ENCODE measurements around the gene LRCH1.

LRCH1 gene

DNA sequence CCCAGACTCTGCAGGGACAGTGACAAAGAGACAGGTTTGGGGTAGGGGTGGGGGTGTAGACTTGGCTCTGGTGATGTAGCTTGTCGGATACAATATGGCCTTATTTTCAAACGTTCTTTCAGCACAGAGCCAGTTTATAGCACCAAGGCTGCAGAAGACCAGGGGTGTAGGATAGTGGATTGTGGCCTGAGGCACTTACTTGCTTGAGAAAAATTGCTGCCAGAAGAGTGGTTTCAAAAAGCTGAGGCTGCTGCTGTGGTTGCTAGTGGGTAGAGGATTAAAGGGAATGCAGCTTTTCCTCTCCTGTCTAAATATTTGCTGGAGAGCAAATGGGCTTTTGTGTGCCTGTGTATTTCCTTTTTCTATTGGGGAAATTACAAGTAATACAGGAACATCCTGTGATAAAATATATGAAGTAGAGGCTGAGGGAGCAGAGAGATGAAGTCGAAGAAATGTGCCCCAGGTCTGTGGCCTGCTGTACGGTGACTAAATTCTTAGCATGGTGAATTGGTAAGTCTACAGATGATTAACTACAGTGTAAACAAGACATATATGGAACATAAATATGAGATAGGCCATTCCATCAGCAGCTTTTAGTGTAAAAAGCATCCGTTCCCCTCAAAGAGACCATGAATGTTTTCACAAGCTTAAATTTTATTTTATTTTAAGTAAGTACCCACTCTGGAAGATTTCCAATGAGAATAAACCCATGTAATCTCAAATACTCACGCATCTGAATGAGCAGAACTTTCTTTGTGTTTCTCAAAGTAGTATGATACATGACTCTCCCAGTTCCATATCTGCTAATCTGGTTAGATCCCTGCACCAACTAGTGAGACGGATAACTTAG is 112.9 kb downstream of the LRCH1 start:
- TF ChIP-seq, protein P1, sequence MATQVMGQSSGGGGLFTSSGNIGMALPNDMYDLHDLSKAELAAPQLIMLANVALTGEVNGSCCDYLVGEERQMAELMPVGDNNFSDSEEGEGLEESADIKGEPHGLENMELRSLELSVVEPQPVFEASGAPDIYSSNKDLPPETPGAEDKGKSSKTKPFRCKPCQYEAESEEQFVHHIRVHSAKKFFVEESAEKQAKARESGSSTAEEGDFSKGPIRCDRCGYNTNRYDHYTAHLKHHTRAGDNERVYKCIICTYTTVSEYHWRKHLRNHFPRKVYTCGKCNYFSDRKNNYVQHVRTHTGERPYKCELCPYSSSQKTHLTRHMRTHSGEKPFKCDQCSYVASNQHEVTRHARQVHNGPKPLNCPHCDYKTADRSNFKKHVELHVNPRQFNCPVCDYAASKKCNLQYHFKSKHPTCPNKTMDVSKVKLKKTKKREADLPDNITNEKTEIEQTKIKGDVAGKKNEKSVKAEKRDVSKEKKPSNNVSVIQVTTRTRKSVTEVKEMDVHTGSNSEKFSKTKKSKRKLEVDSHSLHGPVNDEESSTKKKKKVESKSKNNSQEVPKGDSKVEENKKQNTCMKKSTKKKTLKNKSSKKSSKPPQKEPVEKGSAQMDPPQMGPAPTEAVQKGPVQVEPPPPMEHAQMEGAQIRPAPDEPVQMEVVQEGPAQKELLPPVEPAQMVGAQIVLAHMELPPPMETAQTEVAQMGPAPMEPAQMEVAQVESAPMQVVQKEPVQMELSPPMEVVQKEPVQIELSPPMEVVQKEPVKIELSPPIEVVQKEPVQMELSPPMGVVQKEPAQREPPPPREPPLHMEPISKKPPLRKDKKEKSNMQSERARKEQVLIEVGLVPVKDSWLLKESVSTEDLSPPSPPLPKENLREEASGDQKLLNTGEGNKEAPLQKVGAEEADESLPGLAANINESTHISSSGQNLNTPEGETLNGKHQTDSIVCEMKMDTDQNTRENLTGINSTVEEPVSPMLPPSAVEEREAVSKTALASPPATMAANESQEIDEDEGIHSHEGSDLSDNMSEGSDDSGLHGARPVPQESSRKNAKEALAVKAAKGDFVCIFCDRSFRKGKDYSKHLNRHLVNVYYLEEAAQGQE (IDR thresholded peaks at IDR 0.05; ENCODE audit: low read depth), result no peak
- TF ChIP-seq YY1 (IDR thresholded peaks at IDR 0.05; ENCODE audit: low read depth), result no peak
- TF ChIP-seq TCF12 (IDR thresholded peaks at IDR 0.05; ENCODE audit: low read depth), result no peak
- TF ChIP-seq CREB1 (IDR thresholded peaks at IDR 0.05; ENCODE audit: low read depth), result no peak

DNA sequence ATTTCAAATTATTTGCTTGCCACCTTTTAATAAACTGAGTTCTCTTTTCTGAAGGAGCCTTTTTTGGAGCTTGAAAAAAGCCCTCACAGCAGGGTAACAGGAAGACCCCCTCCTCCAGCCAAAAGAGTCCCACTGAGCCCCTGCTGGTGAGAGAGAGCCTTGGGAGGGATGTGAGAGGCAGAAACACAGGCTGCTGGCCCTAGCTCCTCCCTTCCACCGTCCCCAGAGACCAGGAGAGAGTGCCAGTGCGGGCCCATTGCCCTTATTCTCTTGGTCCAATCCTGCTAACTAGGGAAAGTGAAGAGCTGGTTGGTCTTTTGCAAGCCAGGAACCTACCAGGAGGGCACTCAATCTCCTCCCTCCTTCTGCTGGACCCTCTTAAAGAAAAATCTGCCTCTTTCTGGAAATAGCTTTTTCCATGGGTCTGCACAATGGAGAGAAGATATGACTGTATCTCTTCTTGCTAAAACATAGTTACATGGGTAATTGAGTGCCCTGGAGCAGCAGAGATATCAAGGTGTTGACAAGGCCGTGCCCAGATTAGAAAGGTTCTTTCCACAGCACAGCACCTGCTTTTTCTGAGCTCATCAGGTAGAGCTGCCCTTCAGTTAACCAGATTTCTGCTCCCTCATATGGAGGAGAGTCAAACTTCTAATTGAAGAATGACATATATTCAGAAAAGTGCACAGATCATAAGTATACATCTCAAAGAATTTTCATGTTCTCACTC is 113.9 kb downstream of the LRCH1 start:
- TF ChIP-seq NFIC (IDR thresholded peaks at IDR 0.05) (no peak), TCF12 (IDR thresholded peaks at IDR 0.05; ENCODE audit: low read depth) (no peak), FOXM1 (IDR thresholded peaks at IDR 0.05; ENCODE audit: borderline replicate concordance, low read depth) (no peak), EGR1 (IDR thresholded peaks at IDR 0.05) (no peak), CREB1 (IDR thresholded peaks at IDR 0.05; ENCODE audit: low read depth) (no peak), EP300 (IDR thresholded peaks at IDR 0.05; ENCODE audit: borderline replicate concordance) (no peak), CEBPB (IDR thresholded peaks at IDR 0.05) (no peak), RAD21 (IDR thresholded peaks at IDR 0.05; ENCODE audit: low read depth) (no peak), ZBTB7A (IDR thresholded peaks at IDR 0.05; ENCODE audit: low read depth) (no peak), TEAD4 (IDR thresholded peaks at IDR 0.05) (no peak), YY1 (IDR thresholded peaks at IDR 0.05; ENCODE audit: low read depth) (no peak), TAF1 (IDR thresholded peaks at IDR 0.05; ENCODE audit: low read depth) (no peak)
- TF ChIP-seq, protein P2, sequence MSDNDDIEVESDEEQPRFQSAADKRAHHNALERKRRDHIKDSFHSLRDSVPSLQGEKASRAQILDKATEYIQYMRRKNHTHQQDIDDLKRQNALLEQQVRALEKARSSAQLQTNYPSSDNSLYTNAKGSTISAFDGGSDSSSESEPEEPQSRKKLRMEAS (IDR thresholded peaks at IDR 0.05), result no peak
- TF ChIP-seq, protein P3, sequence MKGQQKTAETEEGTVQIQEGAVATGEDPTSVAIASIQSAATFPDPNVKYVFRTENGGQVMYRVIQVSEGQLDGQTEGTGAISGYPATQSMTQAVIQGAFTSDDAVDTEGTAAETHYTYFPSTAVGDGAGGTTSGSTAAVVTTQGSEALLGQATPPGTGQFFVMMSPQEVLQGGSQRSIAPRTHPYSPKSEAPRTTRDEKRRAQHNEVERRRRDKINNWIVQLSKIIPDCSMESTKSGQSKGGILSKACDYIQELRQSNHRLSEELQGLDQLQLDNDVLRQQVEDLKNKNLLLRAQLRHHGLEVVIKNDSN (IDR thresholded peaks at IDR 0.05), result no peak
- TF ChIP-seq, protein P1 (IDR thresholded peaks at IDR 0.05; ENCODE audit: low read depth), result no peak

DNA sequence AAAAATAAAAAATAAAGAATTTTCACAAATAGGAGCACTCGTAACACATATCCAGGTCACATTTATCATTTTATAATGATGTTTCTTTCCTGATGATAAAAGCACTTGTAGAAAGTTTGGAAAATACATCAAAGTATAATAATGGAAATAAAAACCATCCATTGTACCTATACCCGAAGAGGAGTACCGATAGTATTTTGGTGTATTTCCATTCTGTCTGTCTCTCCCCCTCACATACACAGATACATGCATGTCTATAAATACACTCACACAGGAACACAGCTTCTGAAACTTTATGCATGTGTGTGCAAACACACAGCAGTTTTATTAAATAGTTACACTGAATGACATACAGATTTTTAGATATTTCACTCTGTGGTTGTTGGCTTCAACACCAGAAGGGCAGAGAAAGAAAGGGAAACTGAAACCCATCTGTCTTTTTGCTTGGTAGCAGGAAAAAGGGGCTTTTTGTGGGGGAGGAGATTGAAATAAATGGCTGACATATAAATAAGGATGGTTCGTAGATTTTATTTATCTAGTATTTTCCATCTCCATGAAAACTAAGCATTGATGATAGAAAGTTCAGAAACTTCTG is 114.8 kb downstream of the LRCH1 start:
- TF ChIP-seq CEBPB (IDR thresholded peaks at IDR 0.05) (no peak), EGR1 (IDR thresholded peaks at IDR 0.05) (no peak), TEAD4 (IDR thresholded peaks at IDR 0.05) (no peak), TAF1 (IDR thresholded peaks at IDR 0.05; ENCODE audit: low read depth) (no peak), NFIC (IDR thresholded peaks at IDR 0.05) (no peak), CREB1 (IDR thresholded peaks at IDR 0.05; ENCODE audit: low read depth) (no peak), TCF12 (IDR thresholded peaks at IDR 0.05; ENCODE audit: low read depth) (no peak), RAD21 (IDR thresholded peaks at IDR 0.05; ENCODE audit: low read depth) (no peak), EP300 (IDR thresholded peaks at IDR 0.05; ENCODE audit: borderline replicate concordance) (no peak), FOXM1 (IDR thresholded peaks at IDR 0.05; ENCODE audit: borderline replicate concordance, low read depth) (no peak), YY1 (IDR thresholded peaks at IDR 0.05; ENCODE audit: low read depth) (no peak), ZBTB7A (IDR thresholded peaks at IDR 0.05; ENCODE audit: low read depth) (no peak)
- TF ChIP-seq, protein P3 (IDR thresholded peaks at IDR 0.05), result no peak
- TF ChIP-seq, protein P2 (IDR thresholded peaks at IDR 0.05), result no peak
- TF ChIP-seq, protein P1 (IDR thresholded peaks at IDR 0.05; ENCODE audit: low read depth), result no peak
